ENCODE results near the gene RFX1. TPM values are rescaled to one million over a fixed set of nuclear protein-coding genes. Genes with fewer than 3 reads are reported as not detected.

The RFX1 gene
- total and polyA plus RNA-seq, 2 experiments from 2014 or later, result 8.9 to 11.8 TPM

DNA sequence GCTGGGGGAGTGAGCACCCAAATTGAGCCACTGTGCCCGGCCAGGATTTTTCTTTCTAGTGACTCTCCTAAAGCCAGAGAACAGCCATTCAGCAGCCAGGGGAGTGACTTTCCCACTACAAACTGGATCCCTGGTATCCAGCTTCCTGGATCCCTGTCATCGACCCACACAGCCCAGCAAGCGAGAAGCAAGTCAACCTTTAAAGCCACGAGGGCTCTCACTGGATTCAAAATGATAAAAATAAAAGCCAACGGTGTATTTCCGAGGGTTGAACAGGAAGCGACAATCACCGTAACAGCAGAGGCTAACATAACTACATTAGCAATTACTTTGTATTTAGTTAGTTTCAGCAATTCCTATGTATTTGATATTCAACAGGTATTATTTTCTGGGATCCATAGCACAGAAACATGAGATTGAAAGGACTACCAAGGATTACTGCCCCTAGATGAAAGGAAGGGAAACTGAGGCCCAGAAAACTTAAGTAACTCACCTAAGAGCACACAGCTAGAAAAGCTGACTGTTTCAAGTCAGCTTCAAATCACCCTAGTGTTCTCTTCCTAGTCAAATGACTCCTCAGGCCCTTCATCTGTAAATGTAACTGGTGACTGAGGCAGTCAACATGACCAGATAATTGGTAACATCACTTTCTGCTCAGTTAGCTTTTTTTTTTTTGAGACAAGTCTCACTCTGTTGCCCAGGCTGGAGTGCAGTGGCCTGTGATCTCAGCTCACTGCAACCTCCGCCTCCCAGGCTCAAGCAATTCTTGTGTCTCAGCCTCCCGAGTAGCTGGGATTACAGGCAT, 2.7 kb downstream of the RFX1 start:
- Mint-ChIP-seq H3K4me1 (peaks cover 22% of the 10 kb centered on the region), H3K9me3 (peaks cover 15% of the 10 kb centered on the region; the same call in 2 of the 3 replicates), H3K4me3 (no peak overlapping the region; the same call in 2 of the 3 replicates), H3K27me3 (ENCODE audit: insufficient read depth, low read depth, poor library complexity) (peaks cover 17% of the 10 kb centered on the region), H3K27ac (peak overlapping the region; percentile 77; the same call in 1 of the 2 replicates), H3K36me3 (ENCODE audit: low read depth) (peaks cover 22% of the 10 kb centered on the region)
- peaks cover 9% of the 10 kb centered on the region; the same call in 1 of the 2 replicates for H3F3A ChIP-seq (replicated peaks; ENCODE audit: low read depth)
- H3K27ac ChIP-seq (ENCODE audit: low read depth), result no peak overlapping the region
- H3K4me1 ChIP-seq (ENCODE audit: insufficient read depth), result peaks cover 19% of the 10 kb centered on the region
- H3K4me3 ChIP-seq, result no peak overlapping the region
- H3K27me3 ChIP-seq (ENCODE audit: insufficient read depth), result no peaks in the 10 kb centered on the region
- 0 out of 2 replicates have a peak, but pooled peaks cover 6% of the 10 kb centered on the region for H3K36me3 ChIP-seq (ENCODE audit: insufficient read depth)
- TF ChIP-seq NANOG (IDR thresholded peaks at IDR 0.05; ENCODE audit: borderline replicate concordance) (no peak), STAT1 (IDR thresholded peaks at IDR 0.05; ENCODE audit: unreplicated experiment) (no peak), CREB1 (CRISPR knock-in tag; IDR thresholded peaks at IDR 0.05; ENCODE audit: low read depth) (no peak), EZH2 (IDR thresholded peaks at IDR 0.05; ENCODE audit: low read depth, unreplicated experiment) (no peak), POLR2AphosphoS5 (IDR thresholded peaks at IDR 0.05; ENCODE audit: low read depth) (no peak), ETS1 (IDR thresholded peaks at IDR 0.05) (no peak)
- TF ChIP-seq, protein P1, sequence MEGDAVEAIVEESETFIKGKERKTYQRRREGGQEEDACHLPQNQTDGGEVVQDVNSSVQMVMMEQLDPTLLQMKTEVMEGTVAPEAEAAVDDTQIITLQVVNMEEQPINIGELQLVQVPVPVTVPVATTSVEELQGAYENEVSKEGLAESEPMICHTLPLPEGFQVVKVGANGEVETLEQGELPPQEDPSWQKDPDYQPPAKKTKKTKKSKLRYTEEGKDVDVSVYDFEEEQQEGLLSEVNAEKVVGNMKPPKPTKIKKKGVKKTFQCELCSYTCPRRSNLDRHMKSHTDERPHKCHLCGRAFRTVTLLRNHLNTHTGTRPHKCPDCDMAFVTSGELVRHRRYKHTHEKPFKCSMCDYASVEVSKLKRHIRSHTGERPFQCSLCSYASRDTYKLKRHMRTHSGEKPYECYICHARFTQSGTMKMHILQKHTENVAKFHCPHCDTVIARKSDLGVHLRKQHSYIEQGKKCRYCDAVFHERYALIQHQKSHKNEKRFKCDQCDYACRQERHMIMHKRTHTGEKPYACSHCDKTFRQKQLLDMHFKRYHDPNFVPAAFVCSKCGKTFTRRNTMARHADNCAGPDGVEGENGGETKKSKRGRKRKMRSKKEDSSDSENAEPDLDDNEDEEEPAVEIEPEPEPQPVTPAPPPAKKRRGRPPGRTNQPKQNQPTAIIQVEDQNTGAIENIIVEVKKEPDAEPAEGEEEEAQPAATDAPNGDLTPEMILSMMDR (conservative IDR thresholded peaks at IDR 0.05; ENCODE audit: low read depth in 2 of 2), result no peak
- ATAC-seq, result no peak
- peaks cover 41% of the 10 kb centered on the region for H3K79me2 ChIP-seq (replicated peaks; ENCODE audit: insufficient read depth)
- no peaks in the 10 kb centered on the region for H4K20me1 ChIP-seq (replicated peaks; ENCODE audit: insufficient read depth)
- no peaks in the 10 kb centered on the region for H3K9me2 ChIP-seq (ENCODE audit: insufficient read depth)
- H2AFZ ChIP-seq, result no peak overlapping the region
- DNase-seq (ENCODE audit: low spot score), result no peak
- peak overlapping the region; percentile 53; the same call in 1 of the 2 replicates for H3K4me2 ChIP-seq

DNA sequence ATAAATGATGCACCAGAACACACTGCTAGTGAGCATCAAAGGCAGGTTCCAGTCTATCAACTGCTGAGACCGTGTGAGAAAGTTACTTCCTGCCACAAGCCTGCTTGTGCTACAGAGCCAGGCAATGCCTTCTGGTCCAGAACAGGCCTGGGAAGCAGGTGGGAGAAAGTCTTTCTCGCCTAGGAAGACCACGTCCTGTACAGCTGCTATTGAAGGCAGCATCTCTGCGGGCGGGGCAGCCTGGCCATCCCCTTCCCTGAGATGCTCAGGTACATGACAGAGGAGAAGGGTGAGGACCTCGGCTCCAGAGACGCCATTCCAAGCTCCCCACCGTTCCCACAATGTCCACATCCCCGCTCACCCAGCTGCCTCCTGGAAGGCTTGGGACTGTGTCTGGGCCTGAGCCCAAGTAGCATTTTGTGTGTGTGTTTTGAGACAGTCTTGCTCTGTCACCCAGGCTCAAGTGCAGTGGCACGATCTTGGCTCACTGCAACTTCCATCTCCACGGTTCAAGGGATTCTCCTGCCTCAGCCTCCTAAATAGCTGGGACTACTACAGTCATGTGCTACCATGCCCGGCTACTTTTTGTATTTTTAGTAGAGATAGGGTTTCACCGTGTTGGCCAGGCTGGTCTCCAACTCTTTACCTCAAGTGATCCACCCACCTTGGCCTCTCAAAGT, 3.4 kb downstream of the RFX1 start:
- no peak for ATAC-seq
- Histone ChIP-seq H3K36me3 (ENCODE audit: insufficient read depth) (0 out of 2 replicates have a peak, but pooled peaks cover 6% of the 10 kb centered on the region), H2AFZ (no peak overlapping the region), H3K4me1 (ENCODE audit: insufficient read depth) (peaks cover 19% of the 10 kb centered on the region), H3K4me3 (no peak overlapping the region), H3K4me2 (no peak overlapping the region), H3K79me2 (replicated peaks; ENCODE audit: insufficient read depth) (peaks cover 41% of the 10 kb centered on the region), H3K9me2 (ENCODE audit: insufficient read depth) (no peaks in the 10 kb centered on the region), H3K27me3 (ENCODE audit: insufficient read depth) (no peaks in the 10 kb centered on the region), H3K27ac (ENCODE audit: low read depth) (no peak overlapping the region), H4K20me1 (replicated peaks; ENCODE audit: insufficient read depth) (no peaks in the 10 kb centered on the region), H3F3A (replicated peaks; ENCODE audit: low read depth) (peaks cover 9% of the 10 kb centered on the region; the same call in 1 of the 2 replicates)
- Mint-ChIP-seq H3K27me3 (ENCODE audit: insufficient read depth, low read depth, poor library complexity) (peaks cover 17% of the 10 kb centered on the region), H3K9me3 (peaks cover 20% of the 10 kb centered on the region; the same call in 2 of the 3 replicates), H3K4me3 (no peak overlapping the region), H3K36me3 (ENCODE audit: low read depth) (peaks cover 30% of the 10 kb centered on the region), H3K4me1 (peaks cover 22% of the 10 kb centered on the region), H3K27ac (peak overlapping the region; percentile 77; the same call in 1 of the 2 replicates)
- DNase-seq (ENCODE audit: low spot score), result no peak
- TF ChIP-seq, protein P2, sequence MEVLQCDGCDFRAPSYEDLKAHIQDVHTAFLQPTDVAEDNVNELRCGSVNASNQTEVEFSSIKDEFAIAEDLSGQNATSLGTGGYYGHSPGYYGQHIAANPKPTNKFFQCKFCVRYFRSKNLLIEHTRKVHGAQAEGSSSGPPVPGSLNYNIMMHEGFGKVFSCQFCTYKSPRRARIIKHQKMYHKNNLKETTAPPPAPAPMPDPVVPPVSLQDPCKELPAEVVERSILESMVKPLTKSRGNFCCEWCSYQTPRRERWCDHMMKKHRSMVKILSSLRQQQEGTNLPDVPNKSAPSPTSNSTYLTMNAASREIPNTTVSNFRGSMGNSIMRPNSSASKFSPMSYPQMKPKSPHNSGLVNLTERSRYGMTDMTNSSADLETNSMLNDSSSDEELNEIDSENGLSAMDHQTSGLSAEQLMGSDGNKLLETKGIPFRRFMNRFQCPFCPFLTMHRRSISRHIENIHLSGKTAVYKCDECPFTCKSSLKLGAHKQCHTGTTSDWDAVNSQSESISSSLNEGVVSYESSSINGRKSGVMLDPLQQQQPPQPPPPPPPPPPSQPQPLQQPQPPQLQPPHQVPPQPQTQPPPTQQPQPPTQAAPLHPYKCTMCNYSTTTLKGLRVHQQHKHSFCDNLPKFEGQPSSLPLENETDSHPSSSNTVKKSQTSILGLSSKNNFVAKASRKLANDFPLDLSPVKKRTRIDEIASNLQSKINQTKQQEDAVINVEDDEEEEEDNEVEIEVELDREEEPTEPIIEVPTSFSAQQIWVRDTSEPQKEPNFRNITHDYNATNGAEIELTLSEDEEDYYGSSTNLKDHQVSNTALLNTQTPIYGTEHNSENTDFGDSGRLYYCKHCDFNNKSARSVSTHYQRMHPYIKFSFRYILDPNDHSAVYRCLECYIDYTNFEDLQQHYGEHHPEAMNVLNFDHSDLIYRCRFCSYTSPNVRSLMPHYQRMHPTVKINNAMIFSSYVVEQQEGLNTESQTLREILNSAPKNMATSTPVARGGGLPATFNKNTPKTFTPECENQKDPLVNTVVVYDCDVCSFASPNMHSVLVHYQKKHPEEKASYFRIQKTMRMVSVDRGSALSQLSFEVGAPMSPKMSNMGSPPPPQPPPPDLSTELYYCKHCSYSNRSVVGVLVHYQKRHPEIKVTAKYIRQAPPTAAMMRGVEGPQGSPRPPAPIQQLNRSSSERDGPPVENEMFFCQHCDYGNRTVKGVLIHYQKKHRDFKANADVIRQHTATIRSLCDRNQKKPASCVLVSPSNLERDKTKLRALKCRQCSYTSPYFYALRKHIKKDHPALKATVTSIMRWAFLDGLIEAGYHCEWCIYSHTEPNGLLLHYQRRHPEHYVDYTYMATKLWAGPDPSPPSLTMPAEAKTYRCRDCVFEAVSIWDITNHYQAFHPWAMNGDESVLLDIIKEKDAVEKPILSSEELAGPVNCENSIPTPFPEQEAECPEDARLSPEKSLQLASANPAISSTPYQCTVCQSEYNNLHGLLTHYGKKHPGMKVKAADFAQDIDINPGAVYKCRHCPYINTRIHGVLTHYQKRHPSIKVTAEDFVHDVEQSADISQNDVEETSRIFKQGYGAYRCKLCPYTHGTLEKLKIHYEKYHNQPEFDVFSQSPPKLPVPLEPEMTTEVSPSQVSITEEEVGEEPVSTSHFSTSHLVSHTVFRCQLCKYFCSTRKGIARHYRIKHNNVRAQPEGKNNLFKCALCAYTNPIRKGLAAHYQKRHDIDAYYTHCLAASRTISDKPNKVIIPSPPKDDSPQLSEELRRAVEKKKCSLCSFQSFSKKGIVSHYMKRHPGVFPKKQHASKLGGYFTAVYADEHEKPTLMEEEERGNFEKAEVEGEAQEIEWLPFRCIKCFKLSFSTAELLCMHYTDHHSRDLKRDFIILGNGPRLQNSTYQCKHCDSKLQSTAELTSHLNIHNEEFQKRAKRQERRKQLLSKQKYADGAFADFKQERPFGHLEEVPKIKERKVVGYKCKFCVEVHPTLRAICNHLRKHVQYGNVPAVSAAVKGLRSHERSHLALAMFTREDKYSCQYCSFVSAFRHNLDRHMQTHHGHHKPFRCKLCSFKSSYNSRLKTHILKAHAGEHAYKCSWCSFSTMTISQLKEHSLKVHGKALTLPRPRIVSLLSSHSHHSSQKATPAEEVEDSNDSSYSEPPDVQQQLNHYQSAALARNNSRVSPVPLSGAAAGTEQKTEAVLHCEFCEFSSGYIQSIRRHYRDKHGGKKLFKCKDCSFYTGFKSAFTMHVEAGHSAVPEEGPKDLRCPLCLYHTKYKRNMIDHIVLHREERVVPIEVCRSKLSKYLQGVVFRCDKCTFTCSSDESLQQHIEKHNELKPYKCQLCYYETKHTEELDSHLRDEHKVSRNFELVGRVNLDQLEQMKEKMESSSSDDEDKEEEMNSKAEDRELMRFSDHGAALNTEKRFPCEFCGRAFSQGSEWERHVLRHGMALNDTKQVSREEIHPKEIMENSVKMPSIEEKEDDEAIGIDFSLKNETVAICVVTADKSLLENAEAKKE (CRISPR knock-in tag; IDR thresholded peaks at IDR 0.05), result no peak
- TF ChIP-seq CREB1 (CRISPR knock-in tag; IDR thresholded peaks at IDR 0.05; ENCODE audit: low read depth) (no peak), JUNB (IDR thresholded peaks at IDR 0.05; ENCODE audit: unreplicated experiment) (no peak)
